Left lung (tissue), 10 donors: ENCODE measurements around the gene NR5A2. TPM values are rescaled to one million over a fixed set of nuclear protein-coding genes. Genes with fewer than 3 reads are reported as not detected.

Experiments used
- ATAC-seq: fragments of 200-7000 bp; cut with Tn5 transposase; one replicate; pipeline ENCODE4 v1.9.1; 2020; ENCODE audit warnings: moderate library complexity
- DNase-seq, 4 donors: peaks; one replicate each; pipeline ENCODE4 v3.0.0-alpha.2; 2013 to 2020
- H3K27ac ChIP-seq, 2 donors: fragments of 200-600 bp; sonication (generic) in 1 of 2; one replicate each; pipeline versions ENCODE4 v1.5.0 to v1.8.0; 2020 to 2021
- H3K27me3 ChIP-seq, 2 donors: fragments of 200-600 bp; sonication (generic) in 1 of 2; one replicate each; pipeline versions ENCODE4 v1.5.0 to v1.8.0; 2020 to 2021
- H3K36me3 ChIP-seq, 2 donors: fragments of 200-600 bp; sonication (generic) in 1 of 2; one replicate each; pipeline versions ENCODE4 v1.5.0 to v1.8.0; 2020 to 2021
- H3K4me1 ChIP-seq, 2 donors: fragments of 200-600 bp; one replicate each; pipeline ENCODE4 v1.8.0; 2021
- H3K4me3 ChIP-seq, 2 donors: fragments of 200-600 bp; sonication (generic) in 1 of 2; one replicate each; pipeline versions ENCODE4 v1.5.0 to v1.8.0; 2020 to 2021; ENCODE audit warnings: mild to moderate bottlenecking in 1 of 2
- H3K9me3 ChIP-seq, 2 donors: fragments of 200-600 bp; sonication (generic) in 1 of 2; one replicate each; pipeline versions ENCODE4 v1.5.0 to v1.8.0; 2020 to 2021
- CTCF ChIP-seq, 2 donors: fragments of 200-600 bp; sonication (generic) in 1 of 2; IDR thresholded peaks; one replicate each; pipeline versions ENCODE4 v1.5.0 to v1.8.0; 2021; ENCODE audit warnings: antibody characterized with exemption in 2 of 2
- intact Hi-C, 2 donors: fragments of 100-400 bp; cut with DNase I; formaldehyde crosslinking; loops; one replicate each; pipeline versions ENCODE4 v1.11.2 to v1.14.2; 2022
- polyA plus RNA-seq, 6 donors: library from polyadenylated mRNA; unstranded; fragments of 120-200 nt; gene quantifications; one replicate each; pipeline ENCODE4 v1.2.1, GENCODE V29; 2013; ENCODE audit not compliant: insufficient read length in 6 of 6
- total RNA-seq, 2 donors: library from RNA; stranded (reverse); fragmentation: NEBNext Ultra II Directional; extraction: Animal tissue kit (Norgen Biotek cat#: 25700); gene quantifications; one replicate each; pipeline ENCODE4 v1.2.1, GENCODE V29; 2021
- donor health status: DM: no; HTN: yes; CAD: no.
- donor health status: DM: no; HTN: no; CAD: no.

NR5A2 gene
- total and polyA plus RNA-seq, 8 donors, result 2.8 to 10.7 (median 8.2) TPM

GRCh38 chr1:200090252-200091159, 63.0 kb downstream of the NR5A2 start:
- DNase-seq, result no peak
- Histone ChIP-seq H3K27ac (no peak overlapping the region), H3K4me3 (no peak overlapping the region), H3K4me1 (no peaks in the 10 kb centered on the region), H3K9me3 (no peaks in the 10 kb centered on the region), H3K27me3 (no peaks in the 10 kb centered on the region), H3K36me3 (no peaks in the 10 kb centered on the region)
- intact Hi-C loops, result no loop called here
- no peak for TF ChIP-seq CTCF (IDR thresholded peaks at IDR 0.05)
- no peak for ATAC-seq

GRCh38 chr1:200095057-200095577, 67.6 kb downstream of the NR5A2 start:
- no peaks in the 10 kb centered on the region for H3K4me1 ChIP-seq
- H3K9me3 ChIP-seq, result no peaks in the 10 kb centered on the region
- H3K36me3 ChIP-seq, result no peaks in the 10 kb centered on the region
- no peak for DNase-seq
- intact Hi-C loops, result no loop called here
- no peak for TF ChIP-seq CTCF (IDR thresholded peaks at IDR 0.05)
- H3K4me3 ChIP-seq, result no peak overlapping the region
- ATAC-seq, result no peak
- no peaks in the 10 kb centered on the region for H3K27me3 ChIP-seq
- H3K27ac ChIP-seq, result no peak overlapping the region

GRCh38 chr1:200096774-200097173, 69.3 kb downstream of the NR5A2 start:
- DNase-seq (no peak), ATAC-seq (no peak)
- intact Hi-C loops, result no loop called here
- Histone ChIP-seq H3K9me3 (no peaks in the 10 kb centered on the region), H3K27ac (no peak overlapping the region), H3K36me3 (no peaks in the 10 kb centered on the region), H3K4me1 (no peaks in the 10 kb centered on the region), H3K4me3 (no peak overlapping the region), H3K27me3 (no peaks in the 10 kb centered on the region)
- TF ChIP-seq CTCF (IDR thresholded peaks at IDR 0.05), result no peak

GRCh38 chr1:200099040-200099439, 71.5 kb downstream of the NR5A2 start:
- Histone ChIP-seq H3K27ac (no peak overlapping the region), H3K27me3 (no peaks in the 10 kb centered on the region), H3K4me3 (no peak overlapping the region), H3K9me3 (no peaks in the 10 kb centered on the region), H3K36me3 (no peaks in the 10 kb centered on the region), H3K4me1 (no peaks in the 10 kb centered on the region)
- no peak for TF ChIP-seq CTCF (IDR thresholded peaks at IDR 0.05)
- DNase-seq (no peak), ATAC-seq (no peak)
- intact Hi-C loops, result no loop called here

GRCh38 chr1:200103966-200104583, 76.6 kb downstream of the NR5A2 start:
- H3K36me3 ChIP-seq, result no peaks in the 10 kb centered on the region
- H3K4me3 ChIP-seq, result no peak overlapping the region
- H3K27me3 ChIP-seq, result no peaks in the 10 kb centered on the region
- H3K9me3 ChIP-seq, result no peaks in the 10 kb centered on the region
- intact Hi-C loops, result no loop called here
- DNase-seq (no peak), ATAC-seq (no peak)
- no peaks in the 10 kb centered on the region for H3K4me1 ChIP-seq
- TF ChIP-seq CTCF (IDR thresholded peaks at IDR 0.05), result no peak
- no peak overlapping the region for H3K27ac ChIP-seq
